CD4-positive, alpha-beta T cell treated with Interleukin-17A for 1 hour (primary cell): ENCODE data around the gene DCAF4.
"Not testable (repeated sequence)": the region's sequence is repeated elsewhere in the genome, so short reads cannot be mapped to it uniquely, and the experiment has no call there.

Source experiments
- DNase-seq: peaks from one replicate; pipeline ENCODE4 v3.0.0-alpha.2; 2020

Gene DCAF4

GRCh38 chr14:72939630-72940029, 13.4 kb downstream of the DCAF4 start:
- no peak for DNase-seq

- no peak for DNase-seq
Measured at GRCh38 chr14:72941286-72941985, 15.2 kb downstream of the DCAF4 start.

GRCh38 chr14:72942934-72943333, 16.7 kb downstream of the DCAF4 start:
- DNase-seq: no peak

GRCh38 chr14:72943876-72944430, 17.7 kb downstream of the DCAF4 start:
- no peak for DNase-seq

DNA sequence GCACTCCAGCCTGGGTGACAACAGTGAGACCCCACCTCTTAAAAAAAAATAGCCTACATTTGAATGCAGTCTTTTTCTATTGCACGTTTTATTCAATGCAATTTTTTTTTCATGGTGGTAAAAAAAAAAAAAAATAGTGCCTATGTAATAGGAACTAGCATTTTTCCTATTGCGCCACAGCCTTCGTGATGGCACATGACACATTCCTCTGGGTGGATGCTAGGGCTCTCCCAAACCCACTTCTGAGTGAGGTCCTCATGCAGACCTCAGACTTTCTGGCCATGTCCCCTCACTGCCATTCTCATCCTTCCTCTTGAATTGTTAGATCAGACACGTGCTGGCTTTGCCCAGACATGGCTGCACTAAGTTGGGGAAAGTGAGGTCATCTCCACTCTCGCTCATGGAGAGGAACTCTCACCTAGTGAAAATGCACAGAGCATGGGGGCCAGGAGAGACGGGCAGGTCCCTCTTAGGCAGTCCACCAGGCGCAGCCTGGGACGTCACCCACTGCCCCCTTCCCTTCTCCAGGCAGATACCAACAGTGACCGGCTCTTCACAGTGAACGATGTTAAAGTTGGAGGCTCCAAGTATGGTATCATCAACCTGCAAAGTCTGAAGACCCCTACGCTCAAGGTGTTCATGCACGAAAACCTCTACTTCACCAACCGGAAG, 19.2 kb downstream of the DCAF4 start:
- no peak for DNase-seq

DNA sequence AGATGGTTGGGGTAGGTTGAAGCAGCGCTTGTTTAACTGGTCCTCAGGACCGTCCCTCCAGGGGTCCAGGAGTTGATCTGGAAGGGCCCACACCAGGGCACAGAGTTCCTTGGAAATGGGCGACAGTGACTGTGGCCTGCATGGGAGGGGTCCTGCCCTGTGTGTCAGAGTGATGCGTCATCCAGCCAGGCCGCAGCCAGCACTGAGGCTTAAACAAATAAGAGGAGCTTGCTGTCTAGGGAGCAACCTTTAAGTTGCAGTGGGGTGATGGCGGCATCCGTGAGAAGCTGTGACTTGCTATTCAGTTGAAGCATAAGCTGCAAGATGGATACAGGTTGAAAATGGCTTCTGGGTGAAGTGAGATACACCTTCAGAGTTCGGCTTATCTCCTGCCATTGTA, 20.2 kb downstream of the DCAF4 start:
- no peak for DNase-seq

DNA sequence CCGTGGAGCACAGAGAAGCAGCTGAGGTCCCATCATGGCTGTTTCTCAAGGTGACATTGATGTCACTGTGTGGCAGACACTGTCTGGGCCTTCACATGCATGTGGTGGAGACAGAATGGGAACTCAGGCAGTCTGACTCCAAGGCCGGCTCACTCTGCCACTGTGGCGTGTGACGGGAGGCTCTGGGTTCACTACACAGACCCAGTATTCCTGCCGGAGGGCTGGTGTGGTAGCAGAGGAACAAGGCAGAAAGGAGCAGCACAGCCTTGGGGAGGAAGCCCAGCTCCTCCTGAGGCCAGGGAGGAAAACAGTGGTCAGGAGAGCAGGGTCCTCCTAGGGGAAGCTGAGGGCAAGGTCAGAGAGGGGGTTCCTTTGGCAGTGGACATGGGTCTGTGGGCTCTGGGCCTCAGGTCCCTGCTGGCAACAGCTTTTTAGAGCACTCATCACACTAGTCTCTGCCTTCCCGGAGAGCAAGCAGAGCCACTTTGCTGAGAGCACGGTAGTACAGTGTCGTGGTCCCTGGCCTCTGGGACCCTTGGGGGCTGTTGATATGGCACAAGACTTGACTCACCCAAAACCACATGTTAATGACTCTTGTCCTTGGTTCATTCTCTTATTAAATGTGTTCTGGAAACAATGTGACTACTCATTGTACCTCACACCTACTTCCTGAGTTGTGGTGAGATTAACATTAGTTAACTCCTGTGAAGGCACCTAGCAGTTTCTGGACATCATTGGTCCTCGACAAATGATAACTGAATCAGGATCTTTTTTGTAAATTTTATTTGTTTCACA, 21.3 kb downstream of the DCAF4 start:
- no peak for DNase-seq

DNA sequence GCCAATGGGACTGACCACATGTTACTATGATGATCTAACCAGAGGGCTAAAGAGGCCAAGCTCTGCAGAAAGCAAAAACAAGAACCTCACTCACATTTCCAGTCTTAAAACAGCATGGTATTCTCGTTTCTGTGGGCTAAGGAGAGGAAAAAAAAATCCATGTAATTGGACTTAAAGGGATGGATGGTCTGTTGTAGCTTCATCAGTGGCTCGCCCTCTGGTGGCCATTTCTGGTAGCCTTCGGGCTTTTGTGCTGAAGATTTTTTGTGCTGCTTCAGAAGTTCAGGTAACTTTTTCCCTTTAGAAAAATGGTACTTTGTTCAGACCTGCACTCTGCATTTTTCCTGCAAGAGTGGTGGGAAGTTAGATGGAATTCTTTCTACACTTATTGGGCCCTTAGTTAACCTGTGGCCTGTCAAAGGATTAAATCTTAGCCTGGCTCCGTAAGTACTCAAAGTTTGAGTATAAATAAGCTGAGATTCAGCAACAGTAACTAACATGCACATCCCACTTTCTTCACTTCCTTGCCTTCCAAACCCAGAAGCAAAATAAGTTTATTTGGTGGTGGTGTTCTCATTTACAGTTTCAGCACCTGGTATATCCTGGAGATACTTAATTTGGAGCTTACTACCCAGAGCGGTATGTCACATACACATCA, 22.3 kb downstream of the DCAF4 start:
- peak; percentile 60 for DNase-seq

DNA sequence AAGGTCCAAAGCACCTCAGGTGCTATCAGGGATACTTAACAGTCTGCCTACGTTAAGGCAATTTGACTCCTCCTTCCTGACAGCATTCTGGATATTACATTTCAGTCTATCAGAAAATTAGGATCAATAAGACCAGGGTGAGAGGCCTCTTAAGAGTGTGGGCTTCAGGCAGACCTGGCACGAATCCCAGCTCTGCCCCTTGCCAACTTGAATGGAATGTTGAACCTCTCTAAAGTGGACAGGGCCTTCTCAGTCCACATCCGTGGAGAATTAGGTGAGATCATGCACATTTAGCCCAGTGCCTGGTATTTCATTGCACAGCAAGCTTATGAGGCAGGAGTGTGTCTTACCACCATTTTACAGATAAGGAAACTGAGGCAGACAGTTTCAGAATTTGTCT, 25.9 kb downstream of the DCAF4 start:
- DNase-seq: no peak

GRCh38 chr14:72956741-72957140, 30.5 kb downstream of the DCAF4 start:
- DNase-seq: not testable (repeated sequence)

DNA sequence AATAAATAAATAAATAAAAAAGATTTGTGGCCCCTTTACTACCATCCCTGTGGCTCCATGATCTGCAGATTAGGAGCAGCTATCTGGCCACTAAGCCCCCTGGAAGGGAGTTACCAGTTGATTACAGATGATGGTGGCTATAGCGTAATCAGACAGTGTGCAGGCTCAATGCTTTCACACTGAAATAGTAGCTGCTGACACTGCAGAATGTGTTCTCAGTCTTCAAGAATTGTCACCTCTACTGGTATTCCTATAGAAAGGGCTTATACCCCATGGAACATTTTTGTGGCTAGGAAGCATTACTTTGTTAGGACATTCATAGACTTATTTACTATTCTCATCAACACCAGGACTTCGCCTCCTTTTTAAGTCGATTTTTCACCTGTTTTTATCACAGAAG, 30.9 kb downstream of the DCAF4 start:
- DNase-seq: no peak

GRCh38 chr14:72958548-72958947, 32.3 kb downstream of the DCAF4 start:
- no peak for DNase-seq

DNA sequence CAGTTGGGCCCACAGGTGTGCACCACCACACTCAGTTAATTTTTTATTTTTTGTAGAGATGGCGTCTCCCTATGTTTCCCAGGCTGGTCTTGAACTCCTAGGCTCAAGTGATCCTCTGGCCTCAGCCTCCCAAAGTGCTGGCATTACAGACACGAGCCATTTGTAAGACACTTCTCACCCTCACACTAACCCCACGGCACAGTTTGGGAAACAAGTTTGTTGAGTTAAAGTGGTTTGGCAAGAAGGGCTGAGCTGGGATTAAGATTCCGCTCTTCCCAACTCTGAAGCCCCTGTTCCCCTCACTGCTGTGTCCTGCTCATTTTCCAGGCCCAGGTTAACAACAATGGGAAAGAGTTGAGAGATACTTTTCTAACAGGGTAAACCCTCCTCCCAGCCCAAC, 34.8 kb downstream of the DCAF4 start:
- not testable (repeated sequence) for DNase-seq

DNA sequence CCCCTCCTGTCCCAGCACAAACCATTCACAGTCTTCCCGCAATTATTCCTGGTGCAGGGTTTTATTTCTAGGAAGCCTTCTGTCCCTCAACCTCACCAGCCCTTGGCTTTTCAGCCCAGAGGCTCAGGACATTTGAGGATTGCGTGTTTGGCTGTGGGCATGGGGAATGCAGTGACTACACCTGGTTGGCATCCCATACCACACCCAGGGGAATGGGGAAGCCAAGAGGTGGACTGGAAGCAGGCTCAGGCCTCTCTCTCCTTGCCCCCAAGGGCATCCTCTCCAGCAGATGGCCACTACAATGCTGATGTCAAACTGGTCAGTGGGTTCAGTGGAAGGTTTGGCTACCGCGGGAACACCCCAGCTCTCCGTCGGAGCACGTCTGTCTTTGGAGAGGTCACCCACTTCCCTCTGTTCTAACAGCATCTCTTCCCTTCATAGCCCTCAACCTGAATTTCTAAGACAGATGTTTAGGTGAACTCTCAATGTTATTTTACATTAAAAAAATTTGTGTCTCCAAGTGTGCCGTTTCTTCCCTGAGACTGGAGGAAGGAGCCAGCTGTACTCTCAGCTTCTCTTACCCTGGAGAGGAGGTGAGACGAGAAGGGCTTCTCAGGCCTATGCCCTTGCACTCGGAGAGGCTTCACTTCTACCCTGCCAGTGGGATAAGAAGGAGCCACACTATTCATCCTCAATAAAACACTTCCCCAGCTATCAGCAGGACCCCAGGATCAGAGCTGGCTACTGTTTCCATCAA, 35.5 kb downstream of the DCAF4 start:
- no peak for DNase-seq

DNA sequence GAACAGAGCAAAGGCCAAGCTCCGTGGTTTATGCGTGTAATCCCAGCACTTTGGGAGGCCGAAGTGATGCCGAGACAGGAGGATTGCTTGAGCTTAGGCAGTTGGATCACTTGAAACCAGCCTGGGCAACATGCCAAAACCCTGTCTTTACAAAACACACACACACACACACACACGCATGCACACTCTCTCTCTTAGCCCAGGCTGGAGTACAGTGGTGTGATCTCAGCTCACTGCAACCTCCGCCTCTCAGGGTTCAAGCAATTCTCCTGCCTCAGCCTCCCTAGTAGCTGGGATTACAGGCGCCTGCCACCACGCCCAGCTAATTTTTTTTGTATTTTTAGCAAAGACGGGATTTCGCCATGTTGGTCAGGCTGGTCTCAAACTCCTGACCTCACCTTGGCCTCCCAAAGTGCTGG, 36.1 kb downstream of the DCAF4 start:
- not testable (repeated sequence) for DNase-seq

GRCh38 chr14:72962829-72963312, 36.6 kb downstream of the DCAF4 start:
- DNase-seq: no peak

GRCh38 chr14:72965249-72965648, 39.0 kb downstream of the DCAF4 start:
- no peak for DNase-seq

- DNase-seq: no peak
Measured at GRCh38 chr14:72966038-72966437, 39.8 kb downstream of the DCAF4 start.

DNA sequence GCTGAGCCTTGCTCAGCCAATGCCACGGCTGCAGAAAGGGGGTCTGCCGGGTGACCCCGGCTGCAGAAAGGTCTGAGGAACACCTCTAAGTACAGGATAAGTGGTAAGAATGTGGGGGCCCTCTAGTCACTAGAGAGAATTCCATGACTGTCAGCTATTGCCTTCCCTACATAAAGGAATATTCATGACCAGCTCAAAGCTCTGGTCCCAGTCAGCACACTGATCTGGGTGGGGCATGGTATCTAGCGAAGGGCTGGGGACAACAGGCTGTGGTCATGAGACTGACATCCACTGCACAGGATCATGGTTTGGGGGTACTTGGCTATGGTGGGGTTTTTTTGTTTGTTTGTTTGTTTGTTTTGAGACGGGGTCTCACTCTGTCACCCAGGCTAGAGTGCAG, 42.1 kb downstream of the DCAF4 start:
- no peak for DNase-seq

GRCh38 chr14:72970058-72970630, 43.9 kb downstream of the DCAF4 start:
- DNase-seq: no peak

GRCh38 chr14:72970824-72971434, 44.7 kb downstream of the DCAF4 start:
- no peak for DNase-seq
